ENCODE results near the gene BOLA2B.
"Not testable (repeated sequence)": the region's sequence is repeated elsewhere in the genome, so short reads cannot be mapped to it uniquely, and the experiment has no call there.

DNA sequence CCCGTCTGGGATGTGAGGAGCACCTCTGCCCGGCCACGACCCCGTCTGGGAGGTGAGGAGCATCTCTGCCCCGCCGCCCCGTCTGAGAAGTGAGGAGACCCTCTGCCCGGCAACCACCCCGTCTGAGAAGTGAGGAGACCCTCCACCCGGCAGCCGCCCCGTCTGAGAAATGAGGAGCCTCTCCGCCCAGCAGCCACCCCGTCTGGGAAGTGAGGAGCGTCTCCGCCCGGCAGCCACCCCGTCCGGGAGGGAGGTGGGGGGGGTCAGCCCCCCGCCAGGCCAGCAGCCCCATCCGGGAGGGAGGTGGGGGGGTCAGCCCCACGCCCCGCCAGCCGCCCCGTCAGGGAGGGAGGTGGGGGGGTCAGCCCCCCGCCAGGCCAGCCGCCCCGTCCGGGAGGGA is 24.7 kb downstream of the BOLA2B start:
- TF ChIP-seq POLR2A (IDR thresholded peaks at IDR 0.05; ENCODE audit: low read depth, low read length); POLR2AphosphoS5 (IDR thresholded peaks at IDR 0.05; ENCODE audit: low read depth, low read length); PAX5 (IDR thresholded peaks at IDR 0.05; ENCODE audit: insufficient read depth, low read length, severe bottlenecking): not testable (repeated sequence)

All from GM12891 (cell line).